NCI-H2029 (cell line): ENCODE results near the gene LRFN3.
"Not testable (repeated sequence)": the region's sequence is repeated elsewhere in the genome, so short reads cannot be mapped to it uniquely, and the experiment has no call there.

Source experiments
- DNase-seq: peaks from one replicate; lab custom pipeline; 2025; lab: John Stamatoyannopoulos, UW

LRFN3 gene

DNA sequence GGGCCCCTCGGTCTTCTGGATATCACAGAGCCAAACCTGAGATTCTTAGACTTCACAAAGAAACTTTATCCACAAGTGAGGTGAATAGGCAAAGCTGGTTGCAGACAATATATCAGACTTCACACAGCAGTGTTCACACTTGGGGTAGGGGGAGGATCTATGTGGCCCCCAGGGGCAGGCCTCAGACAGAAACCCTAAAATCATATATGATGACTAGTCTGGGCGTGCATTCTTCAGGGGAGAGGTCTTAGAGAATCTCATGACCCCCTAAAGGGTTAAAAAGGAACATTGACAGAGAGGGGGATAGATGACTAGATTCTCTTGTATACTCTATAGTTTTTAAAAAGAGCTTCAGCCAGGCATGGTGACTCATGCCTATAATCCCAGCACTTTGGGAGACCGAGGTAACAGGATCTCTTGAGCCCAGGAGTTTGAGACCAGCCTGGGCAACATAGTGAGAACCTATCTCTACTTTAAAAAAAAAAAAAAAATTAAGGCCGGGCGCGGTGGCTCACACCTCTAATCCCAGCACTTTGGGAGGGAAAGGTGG, 30.9 kb upstream of the LRFN3 start:
- DNase-seq, result no peak

DNA sequence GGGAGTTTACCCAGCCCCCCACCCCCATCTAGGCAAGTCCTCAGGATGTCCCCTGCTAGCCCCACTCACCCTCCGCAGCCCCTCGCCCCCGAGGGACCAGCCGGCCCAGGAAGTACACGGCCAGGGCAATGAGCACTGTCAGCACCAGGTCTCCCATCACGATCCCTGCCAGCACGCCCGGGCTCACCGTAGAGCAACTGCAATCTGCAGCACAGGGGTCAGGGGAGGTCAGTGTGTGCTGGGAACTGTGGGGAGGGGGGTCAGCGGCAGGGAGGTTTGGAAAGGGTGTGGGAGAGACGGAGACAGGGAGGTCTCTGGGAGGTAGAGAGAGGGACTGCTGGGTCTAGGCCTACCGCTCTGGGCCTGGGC, 28.8 kb upstream of the LRFN3 start:
- no peak for DNase-seq

DNA sequence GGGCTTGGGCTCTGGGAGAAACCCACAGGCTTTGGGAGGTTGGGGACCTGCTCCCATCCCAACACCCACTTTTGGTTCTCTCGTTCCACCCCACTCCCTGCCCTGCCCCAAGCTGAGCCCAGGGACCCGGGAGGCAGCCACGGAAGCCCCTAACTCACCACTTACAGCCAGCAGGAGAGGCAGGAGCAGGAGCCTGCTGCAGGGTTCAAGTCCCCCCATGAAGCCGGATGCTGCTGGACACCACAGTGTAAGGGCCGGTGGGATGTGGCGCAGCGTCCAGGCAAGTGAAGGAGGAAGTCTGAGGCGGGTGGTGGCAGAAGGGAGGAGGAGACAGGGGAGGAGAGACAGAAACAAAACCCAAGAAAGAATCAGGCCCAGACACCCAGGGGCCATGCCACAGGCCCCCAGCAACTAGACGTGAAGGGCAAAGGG, 28.1 kb upstream of the LRFN3 start, which contains the start of gene TYROBP:
Gene TYROBP, minus strand, starts transcription at position 286 of the 432 bp plus-strand sequence. Its CDS starts 67 bp downstream, at position 219.
- DNase-seq, result no peak

DNA sequence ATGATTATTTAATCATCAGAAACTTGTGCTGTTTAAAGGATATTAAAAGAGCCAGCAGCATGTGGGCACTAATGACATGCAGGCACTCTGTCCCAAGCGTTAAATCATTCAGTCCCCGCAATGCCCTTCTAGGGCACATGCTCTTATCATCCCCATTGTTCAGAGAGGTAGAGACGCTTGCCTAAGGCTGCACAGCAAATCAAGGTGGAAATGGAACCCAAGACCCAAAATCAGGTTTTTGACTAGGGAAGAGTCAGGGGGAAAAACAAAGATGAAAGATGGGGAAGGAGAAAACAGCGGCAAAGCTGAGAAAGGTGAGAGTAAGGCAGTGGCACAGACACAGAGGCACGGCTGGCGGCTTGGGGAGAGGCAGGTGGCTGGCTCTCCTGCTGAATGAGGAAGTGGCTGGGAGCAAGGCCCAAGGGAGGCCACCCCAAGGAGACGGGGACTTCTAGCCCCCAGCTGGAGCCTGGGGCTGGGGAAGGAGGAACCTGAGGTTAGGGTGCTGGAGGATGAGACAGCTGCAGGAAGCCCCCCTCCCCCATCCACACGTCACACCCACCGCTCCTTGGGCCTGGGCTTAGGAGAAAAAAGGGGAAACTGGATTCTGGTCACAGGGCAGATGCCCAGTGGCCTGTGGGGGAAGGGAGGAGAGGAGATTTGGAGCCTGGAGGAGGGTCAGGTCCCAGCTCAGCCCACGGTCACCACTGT, 27.0 kb upstream of the LRFN3 start:
- no peak for DNase-seq

DNA sequence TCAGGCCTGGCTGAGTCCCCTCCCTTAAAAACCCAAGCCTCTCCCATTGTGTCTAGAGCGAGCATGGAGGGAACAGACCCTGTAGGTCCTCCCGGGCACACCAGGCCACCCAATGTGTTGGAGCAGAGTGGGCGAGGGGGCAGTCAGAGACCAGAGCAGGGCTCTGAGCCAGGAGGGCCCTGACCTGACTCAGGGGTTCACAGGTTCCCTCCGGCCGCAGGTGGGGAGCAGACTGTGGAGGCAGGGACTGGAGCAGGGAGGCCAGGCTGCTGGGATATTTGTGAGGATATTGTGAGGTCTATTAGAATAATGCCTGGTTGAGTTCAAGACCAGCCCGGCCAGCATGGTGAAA, 26.5 kb upstream of the LRFN3 start:
- DNase-seq, result no peak

DNA sequence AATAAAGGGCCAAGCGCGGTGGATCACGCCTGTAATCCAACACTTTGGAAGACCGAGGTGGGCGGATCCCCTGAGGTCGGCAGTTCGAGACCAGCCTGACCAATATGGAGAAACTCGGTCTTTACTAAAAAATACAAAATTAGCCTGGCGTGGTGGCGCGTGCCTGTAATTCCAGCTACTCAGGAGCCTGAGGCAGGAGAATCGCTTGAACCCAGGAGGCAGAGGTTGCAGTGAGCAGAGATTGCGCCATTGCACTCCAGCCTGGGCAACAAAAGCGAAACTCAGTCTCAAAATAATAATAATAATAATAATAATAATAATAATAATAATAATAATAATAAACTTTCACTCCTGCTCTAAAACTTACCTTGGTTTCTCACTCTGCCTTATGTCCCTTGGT, 25.8 kb upstream of the LRFN3 start:
- not testable (repeated sequence) for DNase-seq

DNA sequence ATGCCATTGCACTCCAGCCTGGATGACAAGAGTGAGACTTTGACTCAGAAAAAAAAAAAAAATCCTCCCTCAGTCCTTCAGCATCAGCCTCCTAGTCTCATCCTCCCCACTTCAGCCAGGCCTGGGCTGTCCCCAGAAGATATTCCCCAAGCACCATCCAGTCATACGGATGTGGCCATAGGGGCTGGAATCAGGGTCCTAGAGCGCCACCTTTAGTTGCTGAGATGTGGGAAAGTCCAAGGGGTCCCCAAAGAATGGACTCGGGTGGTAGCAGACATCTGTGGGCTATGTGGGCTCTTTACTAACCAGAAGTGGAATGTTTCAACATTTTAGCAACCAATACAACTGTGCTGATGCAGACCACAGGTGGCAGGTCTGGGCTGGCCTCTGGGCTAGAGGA, 25.0 kb upstream of the LRFN3 start:
- DNase-seq, result no peak

DNA sequence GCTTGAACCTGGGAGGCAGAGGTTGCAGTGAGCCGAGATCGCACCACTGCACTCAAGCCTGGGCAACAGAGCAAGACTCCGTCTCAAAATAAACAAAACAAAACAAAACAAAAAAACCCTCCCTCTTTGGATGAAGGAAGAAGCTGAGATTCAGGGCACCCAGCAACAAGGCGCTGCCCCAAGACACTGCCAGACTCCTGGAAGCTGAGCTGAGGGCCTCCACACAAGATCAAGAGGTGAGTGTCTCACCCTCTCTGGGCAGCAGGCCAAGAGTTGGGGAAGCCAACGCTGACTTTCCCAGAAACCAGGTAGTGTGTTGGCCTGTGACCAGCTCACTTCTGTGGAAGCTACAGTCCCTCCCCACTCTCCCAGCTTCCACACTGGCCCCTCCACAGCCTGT, 24.4 kb upstream of the LRFN3 start:
- peak; percentile 46 for DNase-seq

DNA sequence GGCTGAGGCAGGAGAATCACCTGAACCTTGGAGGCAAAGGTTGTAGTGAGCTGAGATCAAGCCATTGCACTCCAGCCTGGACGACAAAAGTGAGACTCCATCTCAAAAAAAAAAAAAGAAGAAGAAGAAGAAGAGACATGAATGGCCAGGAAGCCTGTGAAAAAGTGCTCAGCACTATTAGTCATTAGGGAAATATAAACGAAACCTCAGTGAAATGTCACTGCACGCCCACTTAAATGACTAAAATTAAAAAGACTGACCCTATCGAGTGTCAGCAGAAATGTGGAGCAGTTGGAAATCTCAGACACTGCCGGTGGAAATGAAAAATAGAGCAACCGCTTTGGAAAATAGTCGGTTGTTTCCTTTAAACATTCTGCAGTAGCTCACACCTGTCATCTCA, 22.6 kb upstream of the LRFN3 start:
- DNase-seq, result no peak

DNA sequence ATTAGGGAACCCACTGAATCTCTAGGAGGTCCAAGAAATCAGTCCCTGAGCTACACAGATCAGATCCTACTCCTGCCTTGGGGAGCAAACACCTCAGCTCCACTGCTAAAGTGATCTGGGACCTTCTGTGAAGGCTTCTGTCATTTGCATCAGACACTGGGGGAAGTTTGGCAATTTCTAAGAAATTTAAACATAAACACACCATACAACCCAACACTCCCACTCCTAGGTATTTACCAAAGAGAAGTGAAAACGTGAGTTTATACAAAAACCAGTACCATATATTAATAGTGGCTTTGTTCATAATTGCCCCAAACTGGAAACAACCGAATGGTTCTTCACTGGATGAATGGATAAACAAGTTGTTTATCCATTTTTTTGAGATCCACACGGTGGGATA, 20.7 kb upstream of the LRFN3 start:
- DNase-seq, result no peak

DNA sequence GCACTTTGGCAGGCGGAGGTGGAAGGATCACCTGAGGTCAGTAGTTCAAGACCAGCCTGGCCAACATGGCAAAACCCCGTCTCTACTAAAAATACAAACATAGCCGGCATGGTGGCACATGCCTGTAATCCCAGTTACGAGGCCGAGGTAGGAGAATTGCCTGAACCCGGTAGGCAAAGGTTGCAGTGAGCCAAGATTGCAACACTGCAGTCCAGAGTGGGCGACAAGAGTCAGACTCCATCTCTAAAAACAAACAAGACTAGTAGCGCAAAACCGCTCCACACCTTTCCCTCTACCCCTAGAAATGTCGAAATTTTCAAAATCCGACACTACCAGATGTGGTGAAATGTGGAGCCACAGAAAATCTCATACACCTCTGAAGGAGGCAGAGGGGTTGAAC, 16.9 kb upstream of the LRFN3 start:
- DNase-seq, result no peak

DNA sequence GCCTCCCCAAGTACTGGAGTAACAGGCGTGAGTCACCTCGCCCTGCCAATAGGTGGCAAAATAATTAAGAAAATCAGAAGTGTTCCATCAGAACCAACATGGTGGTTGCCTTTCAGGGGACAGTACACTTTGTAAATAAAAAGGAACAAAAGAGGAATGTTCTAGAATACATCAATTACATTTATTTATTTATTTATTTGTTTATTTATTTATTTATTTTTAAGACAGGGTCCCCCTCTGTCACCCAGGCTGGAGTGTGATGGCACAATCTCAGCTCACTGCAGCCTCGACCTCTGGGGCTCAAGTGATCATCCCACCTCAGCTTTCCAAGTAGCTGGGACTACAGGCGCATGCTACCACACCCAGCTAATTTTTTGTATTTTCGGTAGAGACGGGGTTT, 15.2 kb upstream of the LRFN3 start:
- DNase-seq, result no peak

DNA sequence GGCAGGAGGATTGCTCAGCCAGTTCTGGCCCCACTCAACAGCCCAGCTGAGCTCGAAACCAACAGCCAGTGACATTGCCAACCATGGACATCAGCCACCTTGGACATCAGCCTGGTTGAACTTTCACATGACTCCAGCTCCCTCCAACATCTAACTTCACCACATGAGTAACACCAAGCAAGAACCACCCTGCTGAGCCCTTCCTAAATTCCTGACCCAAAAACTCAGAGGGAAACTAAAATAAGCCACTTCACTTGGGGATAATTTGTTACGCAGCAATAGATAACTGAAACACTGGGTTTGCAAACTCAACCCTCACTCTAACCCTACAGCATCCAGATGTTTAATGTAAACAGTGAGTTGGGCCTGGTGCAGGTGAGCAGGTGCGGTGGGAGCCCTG, 10.7 kb upstream of the LRFN3 start:
- no peak for DNase-seq

DNA sequence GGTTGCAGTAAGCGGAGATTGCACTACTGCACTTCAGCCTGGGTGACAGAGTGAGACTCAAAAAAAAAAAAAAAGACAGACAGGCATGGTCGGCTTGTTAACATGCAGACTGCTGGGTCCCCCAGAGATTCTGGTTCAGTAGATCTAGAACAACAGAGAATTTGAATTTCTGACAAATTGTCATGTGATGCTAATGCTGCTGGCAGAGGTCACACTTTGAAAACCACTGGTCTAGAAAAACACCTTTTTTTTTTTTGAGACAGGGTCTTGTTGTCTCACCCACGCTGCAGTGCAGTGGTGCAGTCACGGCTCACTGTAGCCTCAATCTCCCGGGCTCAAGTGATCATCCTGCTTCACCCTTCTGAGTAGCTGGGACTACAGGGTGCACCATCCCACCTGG, 7.7 kb upstream of the LRFN3 start:
- no peak for DNase-seq

DNA sequence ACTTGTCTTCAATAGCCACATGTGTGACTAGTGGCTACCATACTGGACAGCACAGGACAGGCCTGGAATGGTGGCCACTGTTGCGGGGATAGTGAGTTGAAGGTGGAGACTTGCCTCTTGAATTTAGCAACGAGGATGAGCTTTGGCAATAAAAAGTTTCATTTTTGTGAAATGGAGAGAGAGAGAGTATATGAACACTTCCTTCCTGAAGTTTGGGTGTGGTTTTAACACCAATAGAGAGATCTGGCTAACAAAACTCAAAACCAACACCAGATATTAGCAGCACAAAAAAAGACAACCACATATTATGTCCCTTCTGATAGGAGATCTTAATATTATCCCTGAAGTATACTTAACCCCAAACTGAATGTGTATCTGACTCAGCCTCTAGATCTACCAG, 6.3 kb upstream of the LRFN3 start:
- DNase-seq, result no peak

DNA sequence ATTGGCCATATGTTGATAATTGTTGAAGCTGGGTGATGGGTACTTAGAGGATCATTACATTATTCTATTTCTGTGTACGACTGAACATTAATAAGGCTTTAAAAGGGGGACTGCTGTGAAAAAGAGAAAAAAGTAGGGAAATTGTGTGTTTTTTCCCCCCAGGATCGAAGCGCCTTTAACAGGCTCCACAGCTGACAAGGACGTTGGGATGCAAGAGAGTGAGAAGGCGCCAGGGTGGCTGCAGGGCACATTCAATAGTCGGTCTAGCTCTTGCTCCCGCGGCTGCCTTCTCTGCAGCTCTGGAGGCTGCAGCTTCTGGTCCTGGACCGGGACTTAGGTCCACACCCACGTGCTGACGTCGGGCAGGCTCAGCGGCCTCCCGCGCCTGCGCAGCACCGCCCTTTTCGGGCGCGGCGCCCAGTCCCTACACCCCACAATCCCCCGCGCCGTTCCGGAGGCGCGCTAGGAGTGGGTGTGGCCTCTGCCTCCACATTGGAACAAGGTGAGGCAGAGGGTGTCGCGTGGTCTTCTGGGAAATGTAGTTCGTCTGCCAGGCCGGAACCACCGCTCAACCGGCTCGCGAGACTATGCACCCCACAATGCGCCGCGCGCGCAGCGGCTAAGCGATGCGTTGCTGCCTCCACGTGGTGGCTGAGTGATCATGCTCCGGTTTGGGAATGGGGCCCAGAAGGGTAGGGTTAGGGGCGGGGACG, 4.9 kb upstream of the LRFN3 start:
- peak; percentile 99 for DNase-seq

DNA sequence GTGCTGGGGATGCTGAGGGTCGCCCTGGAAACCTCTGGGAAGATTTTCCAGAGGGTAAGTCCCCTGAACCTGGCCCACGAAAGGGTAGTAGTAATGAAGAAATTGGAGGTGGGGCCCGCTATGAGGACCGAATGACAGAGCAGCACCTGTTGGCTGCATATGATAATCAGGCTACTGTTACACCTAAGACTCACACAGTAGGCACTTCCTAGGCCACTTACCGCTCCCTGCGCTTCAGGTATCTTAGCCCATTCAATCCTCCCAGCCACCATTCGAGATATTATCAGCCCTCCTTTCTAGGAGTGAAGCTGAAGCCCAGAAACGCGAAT, 4.3 kb upstream of the LRFN3 start:
- DNase-seq, result no peak

DNA sequence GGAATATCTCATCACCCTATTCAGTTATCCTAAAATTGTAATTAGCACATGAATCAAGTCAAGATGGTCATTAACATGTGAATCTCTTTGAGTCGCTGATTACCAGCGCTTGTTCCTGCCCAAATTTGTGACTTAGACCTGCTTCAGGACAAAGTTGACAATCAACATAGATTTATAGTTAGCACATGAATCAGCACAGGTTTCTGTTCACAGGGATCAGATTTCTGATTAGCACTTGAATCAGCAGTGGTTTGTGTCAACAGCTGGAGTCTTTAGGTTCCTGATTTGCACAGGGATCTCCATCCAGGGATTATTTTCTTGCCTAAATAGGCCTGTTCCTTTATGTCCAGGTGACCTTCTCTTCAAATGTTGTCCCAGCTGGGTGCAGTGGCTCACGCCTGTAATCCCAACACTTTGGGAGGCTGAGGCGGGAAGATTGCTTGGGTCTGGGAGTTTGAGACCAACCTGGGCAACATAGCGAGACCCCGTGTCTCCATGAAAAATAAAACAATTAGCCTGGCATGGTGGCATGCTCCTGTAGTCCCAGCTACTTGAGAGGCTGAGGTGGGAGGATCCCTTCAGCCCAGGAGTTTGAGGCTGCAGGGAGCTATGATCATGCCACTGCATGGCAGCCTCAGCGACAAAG, 3.8 kb upstream of the LRFN3 start:
- DNase-seq, result peak; percentile 19

DNA sequence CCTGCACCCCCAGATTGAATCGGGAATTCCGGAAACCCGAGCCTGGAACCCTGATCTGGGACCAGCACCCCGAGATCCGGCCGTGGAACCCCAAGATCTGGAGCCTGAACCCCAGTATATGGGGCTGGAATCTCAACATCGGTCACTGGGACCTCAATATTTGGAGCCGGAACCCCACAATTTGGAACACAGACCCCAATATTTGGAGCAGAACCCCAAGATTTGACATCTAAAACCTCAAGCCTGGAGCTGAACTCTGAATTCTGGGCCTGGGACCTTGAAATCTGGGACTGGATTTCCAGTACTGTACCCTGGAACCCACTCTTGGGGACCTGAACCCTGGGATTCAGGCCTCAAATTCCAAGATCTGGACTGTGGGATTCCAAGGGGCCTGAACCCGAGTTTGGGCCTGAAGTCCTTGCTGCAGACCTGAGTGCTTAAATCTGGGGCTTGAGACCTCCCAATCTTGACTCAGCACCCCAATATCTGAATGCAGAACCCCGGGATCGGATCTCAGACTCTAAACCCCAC, 629 bp downstream of the LRFN3 start:
- no peak for DNase-seq

DNA sequence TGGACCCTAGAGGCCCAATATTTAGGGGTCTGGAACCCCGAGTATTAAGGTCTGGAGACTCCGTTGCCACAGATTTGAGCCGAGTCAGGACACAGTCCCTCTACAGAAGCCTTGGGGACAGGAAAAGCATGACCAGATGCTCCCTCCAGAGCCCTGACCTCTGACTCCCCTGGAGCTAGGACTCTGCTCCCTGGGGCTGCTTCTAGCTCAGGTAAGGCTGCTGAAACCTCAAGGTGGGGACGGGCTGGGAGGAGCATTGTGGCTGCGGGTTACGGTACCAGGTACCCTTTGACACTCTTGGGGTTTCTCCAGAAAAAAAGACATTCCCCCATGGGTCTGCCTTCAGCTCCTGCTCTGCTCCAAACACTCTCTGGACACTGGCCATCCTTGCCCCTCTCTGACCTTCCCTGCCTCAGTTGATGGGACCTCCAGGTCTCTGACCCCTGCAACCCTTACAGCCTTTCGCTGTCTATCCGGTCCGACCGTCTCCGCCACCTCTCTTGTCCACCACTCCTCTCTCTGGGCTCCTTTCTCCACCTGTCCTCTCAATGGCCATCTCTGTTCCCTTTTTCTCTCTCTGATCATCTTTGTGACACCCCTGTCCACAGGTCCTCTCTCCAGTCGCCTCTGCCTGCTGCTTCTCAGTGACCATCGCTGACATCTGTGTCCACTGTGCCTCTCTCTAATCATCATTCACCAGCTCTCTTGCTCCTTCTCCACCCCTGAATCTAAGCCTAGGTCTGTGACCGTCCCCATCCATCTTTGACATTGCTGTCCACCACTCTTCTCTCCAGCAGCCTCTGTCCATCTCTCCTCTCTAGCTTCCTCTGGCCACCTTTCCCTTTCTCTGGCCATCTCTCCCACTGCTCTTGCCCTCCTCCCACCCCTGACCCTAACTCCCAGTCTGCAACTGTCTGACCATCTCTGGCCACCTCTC, 1.4 kb downstream of the LRFN3 start:
- no peak for DNase-seq

DNA sequence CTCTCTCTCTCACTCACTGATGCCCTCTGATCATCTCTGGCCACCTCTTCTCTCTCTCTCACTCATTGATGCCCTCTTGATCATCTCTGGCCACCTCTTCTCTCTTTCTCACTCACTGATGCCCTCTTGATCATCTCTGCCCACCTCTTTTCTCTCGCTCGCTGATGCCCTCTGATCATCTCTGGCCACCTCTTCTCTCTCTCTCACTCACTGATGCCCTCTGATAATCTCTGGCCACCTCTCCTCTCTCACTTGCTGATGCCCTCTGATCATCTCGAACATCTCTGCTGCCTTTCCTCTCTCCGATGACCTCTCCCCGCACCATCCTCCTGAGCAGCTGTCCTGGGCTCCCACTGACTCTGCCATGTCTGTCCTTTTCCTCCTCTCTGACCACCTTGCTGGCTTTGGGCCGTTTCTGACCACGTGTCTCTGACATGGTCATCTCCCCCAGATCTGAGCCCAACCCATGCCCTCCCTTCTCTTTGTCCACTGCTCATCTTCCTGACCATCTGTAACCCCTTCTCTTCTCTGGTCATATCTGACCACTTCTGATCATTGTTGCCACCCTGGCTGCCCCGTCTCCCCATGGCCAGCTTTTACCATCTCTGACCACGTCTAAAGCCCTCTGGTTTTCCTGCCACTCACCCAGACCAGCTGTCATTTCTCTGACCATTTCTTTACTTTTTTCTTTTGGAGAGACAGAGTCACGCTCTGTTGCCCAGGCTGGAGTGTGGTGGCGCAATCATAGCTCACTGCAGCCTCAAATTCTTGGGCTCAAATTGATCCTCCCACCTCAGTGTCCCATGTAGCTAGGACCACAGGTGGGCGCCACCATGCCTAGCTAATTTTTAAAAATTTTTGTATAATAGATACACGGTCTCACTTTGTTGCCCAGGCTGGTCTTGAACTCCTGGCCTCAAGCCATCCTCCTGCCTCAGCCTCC, 2.4 kb downstream of the LRFN3 start:
- DNase-seq, result no peak
